Measurements from ENCODE around the gene ERGIC3.

DNA sequence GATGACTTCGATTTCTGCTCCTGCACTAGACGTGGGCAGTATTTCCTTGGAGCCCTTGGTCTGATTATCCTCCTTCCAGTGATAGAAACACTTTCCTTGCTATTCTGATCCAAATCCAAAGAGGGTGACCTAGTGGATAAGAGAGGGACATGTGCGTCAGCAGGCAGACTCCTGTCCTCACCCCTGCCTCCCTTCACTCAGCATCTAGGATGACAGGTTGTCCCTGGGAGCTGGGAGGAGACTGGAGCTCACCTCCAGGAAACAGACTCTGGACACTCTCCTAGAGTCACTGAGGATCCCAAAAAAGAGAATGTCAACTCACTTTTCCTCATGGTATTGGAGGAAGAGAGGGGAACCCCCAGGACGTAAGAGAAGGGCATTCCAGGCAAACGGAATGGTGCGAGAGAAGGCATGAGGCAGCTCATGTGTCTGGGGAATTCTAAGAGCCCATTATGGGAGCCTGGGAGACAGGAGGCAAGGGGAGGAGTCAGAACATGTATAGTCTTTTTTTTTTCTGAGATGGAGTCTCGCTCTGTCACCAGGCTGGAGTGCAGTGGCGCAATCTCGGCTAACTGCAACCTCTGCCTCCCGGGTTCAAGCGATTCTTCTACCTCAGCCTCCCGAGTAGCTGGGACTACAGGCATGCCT is 14.6 kb upstream of the ERGIC3 start:
- no peak for TF ChIP-seq HEYL (CRISPR knock-in tag; IDR thresholded peaks at IDR 0.05)
- TF ChIP-seq, protein P1, sequence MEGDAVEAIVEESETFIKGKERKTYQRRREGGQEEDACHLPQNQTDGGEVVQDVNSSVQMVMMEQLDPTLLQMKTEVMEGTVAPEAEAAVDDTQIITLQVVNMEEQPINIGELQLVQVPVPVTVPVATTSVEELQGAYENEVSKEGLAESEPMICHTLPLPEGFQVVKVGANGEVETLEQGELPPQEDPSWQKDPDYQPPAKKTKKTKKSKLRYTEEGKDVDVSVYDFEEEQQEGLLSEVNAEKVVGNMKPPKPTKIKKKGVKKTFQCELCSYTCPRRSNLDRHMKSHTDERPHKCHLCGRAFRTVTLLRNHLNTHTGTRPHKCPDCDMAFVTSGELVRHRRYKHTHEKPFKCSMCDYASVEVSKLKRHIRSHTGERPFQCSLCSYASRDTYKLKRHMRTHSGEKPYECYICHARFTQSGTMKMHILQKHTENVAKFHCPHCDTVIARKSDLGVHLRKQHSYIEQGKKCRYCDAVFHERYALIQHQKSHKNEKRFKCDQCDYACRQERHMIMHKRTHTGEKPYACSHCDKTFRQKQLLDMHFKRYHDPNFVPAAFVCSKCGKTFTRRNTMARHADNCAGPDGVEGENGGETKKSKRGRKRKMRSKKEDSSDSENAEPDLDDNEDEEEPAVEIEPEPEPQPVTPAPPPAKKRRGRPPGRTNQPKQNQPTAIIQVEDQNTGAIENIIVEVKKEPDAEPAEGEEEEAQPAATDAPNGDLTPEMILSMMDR (IDR thresholded peaks at IDR 0.05) = no peak
- no peak for TF ChIP-seq CHD2 (IDR thresholded peaks at IDR 0.05; ENCODE audit: low read length, partially characterized antibody)
- no peak for TF ChIP-seq ESRRA (IDR thresholded peaks at IDR 0.05; ENCODE audit: borderline replicate concordance, low read length)
- TF ChIP-seq POLR2A (IDR thresholded peaks at IDR 0.05; ENCODE audit: low read length) = no peak
- TF ChIP-seq MYC (IDR thresholded peaks at IDR 0.05; ENCODE audit: borderline replicate concordance, low read length) = no peak
- TF ChIP-seq RAD21 (conservative IDR thresholded peaks at IDR 0.05 in 1 of 2, IDR thresholded peaks at IDR 0.05 in 1 of 2) = no peak
- TF ChIP-seq, protein P2, sequence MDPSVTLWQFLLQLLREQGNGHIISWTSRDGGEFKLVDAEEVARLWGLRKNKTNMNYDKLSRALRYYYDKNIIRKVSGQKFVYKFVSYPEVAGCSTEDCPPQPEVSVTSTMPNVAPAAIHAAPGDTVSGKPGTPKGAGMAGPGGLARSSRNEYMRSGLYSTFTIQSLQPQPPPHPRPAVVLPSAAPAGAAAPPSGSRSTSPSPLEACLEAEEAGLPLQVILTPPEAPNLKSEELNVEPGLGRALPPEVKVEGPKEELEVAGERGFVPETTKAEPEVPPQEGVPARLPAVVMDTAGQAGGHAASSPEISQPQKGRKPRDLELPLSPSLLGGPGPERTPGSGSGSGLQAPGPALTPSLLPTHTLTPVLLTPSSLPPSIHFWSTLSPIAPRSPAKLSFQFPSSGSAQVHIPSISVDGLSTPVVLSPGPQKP (IDR thresholded peaks at IDR 0.05; ENCODE audit: low read depth, low read length) = no peak
- no peak for TF ChIP-seq ZC3H11A (IDR thresholded peaks at IDR 0.05)
- TF ChIP-seq, protein P3, sequence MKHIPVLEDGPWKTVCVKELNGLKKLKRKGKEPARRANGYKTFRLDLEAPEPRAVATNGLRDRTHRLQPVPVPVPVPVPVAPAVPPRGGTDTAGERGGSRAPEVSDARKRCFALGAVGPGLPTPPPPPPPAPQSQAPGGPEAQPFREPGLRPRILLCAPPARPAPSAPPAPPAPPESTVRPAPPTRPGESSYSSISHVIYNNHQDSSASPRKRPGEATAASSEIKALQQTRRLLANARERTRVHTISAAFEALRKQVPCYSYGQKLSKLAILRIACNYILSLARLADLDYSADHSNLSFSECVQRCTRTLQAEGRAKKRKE (CRISPR knock-in tag; IDR thresholded peaks at IDR 0.05; ENCODE audit: low read depth) = no peak
- TF ChIP-seq, protein P4, sequence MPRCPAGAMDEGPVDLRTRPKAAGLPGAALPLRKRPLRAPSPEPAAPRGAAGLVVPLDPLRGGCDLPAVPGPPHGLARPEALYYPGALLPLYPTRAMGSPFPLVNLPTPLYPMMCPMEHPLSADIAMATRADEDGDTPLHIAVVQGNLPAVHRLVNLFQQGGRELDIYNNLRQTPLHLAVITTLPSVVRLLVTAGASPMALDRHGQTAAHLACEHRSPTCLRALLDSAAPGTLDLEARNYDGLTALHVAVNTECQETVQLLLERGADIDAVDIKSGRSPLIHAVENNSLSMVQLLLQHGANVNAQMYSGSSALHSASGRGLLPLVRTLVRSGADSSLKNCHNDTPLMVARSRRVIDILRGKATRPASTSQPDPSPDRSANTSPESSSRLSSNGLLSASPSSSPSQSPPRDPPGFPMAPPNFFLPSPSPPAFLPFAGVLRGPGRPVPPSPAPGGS (IDR thresholded peaks at IDR 0.05) = no peak
- TF ChIP-seq, protein P5, sequence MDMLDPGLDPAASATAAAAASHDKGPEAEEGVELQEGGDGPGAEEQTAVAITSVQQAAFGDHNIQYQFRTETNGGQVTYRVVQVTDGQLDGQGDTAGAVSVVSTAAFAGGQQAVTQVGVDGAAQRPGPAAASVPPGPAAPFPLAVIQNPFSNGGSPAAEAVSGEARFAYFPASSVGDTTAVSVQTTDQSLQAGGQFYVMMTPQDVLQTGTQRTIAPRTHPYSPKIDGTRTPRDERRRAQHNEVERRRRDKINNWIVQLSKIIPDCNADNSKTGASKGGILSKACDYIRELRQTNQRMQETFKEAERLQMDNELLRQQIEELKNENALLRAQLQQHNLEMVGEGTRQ (IDR thresholded peaks at IDR 0.05) = no peak
- no peak for TF ChIP-seq HOXA7 (CRISPR knock-in tag; IDR thresholded peaks at IDR 0.05)

All from A549 (cell line).